HG03025 (cell line): ENCODE data around the gene APH1A.
"Not testable (repeated sequence)": the region's sequence is repeated elsewhere in the genome, so short reads cannot be mapped to it uniquely, and the experiment has no call there.

ENCODE experiments used
- ATAC-seq: cut with Tn5 transposase; IDR thresholded peaks from one replicate; pipeline ENCODE4 v1.9.1; 2021; ENCODE audit warnings: mild to moderate bottlenecking, moderate library complexity; ENCODE audit not compliant: unreplicated experiment, low FRiP score

The APH1A gene

DNA sequence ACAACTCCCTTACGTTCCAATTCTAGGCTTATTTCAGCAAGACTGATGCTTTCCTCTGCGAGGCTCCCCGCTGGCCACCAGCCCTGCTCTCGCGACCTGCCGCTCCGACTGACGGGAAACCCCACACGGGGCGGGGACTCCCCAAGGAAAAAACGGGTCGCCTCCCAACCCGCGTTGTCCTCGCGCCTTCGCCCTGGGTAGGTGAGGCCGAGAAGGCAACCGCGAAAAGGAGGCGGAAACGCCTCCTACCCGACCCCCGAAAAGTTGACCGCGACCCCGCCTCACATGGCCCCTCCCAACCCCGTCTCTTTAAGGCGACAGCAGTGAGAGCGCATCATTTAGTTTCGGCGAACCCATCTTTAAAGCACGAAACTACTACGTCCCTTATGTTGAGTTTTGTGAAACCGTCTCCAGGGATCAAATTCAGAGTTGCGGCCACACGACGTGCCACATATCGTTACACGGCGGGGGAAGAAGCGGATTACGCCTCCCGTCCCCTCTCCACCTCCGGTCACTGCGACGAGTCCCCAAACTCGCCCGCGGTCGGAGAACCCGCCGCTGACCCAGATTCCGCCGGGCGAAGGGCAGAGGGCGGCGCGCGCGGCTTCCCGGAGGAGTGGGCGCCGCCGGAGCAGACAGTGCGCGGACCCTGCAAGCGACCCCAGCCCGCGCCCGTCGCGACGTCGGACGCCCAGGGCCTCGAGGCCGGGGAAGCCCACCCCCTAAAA, 34.1 kb downstream of the APH1A start:
- no peak for ATAC-seq

DNA sequence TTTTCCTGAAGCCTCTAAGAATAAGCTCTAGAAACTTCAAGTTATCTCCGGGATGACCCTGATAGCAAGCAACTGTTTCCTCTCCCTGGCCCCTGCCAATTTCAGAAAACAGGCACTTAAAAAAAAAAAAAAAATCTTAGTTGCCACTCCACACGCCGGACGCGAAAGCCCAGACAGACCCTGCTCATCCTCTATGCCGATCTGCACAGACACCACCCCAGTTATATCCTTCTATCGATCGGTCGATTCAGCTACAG, 34.6 kb downstream of the APH1A start:
- no peak for ATAC-seq

GRCh38 chr1:150233359-150234308, 35.2 kb downstream of the APH1A start:
- no peak for ATAC-seq

- not testable (repeated sequence) for ATAC-seq
These were observed 35.9 kb downstream of the APH1A start for GRCh38 chr1:150232921-150233320.

DNA sequence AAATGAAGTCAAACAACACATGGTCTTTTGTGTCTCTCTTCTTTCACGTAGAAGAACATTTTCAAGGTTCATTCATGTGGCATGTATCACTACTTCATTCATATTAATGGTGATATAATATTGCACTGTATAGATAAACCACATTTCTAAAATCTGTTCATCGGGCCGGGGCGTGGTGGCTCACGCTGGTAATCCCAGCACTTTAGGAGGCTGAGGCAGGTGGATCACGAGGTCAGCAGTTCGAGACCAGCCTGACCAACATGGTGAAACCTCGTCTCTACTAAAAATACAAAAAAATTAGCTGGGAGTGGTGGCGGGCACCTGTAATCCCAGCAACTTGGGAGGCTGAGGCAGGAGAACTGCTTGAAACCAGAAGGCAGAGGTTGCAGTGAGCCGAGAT, 40.6 kb downstream of the APH1A start:
- not testable (repeated sequence) for ATAC-seq

- no peak for ATAC-seq
These were observed 41.6 kb downstream of the APH1A start for GRCh38 chr1:150227228-150227627.

DNA sequence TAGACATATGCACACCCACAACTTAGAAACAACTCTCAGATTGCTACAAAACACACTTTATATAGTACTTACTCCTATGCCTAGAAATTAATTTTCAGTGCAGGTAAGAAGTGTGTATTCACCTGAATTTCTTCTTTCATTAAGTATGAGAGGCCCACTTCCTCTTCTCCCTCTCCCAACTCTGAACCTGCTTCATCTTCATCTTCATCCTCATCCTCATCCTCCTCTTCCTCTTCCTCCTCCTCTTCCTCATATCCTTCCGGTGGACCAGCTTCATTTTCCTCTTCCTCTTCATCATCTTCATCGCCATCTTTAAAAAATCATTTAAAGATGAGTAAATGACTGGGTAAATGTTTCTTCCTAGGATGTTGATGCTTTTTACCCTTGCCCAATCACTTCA, 42.3 kb downstream of the APH1A start:
- no peak for ATAC-seq

- no peak for ATAC-seq
These were observed 43.3 kb downstream of the APH1A start for GRCh38 chr1:150225546-150225945.

- no peak for ATAC-seq
These were observed 43.8 kb downstream of the APH1A start for GRCh38 chr1:150224983-150225382.

DNA sequence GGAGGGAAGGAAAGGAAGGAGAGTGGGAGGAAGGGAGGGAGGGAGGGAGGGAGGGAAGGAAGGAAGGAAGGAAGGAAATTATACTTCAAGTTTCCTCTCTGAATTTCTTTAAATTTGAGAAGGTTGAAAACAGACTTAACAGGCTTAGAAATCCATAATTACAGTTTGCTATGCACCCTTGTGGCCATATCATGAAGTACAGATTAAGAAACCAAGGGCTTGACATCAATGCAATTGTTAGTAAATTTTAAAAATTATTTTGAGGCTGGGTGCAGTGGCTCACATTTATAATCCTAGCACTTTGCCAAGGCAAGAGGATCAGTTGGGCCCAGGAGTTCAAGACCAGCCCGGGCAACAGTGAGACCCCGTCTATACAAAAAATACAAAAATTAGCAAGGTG, 47.3 kb downstream of the APH1A start:
- no peak for ATAC-seq

DNA sequence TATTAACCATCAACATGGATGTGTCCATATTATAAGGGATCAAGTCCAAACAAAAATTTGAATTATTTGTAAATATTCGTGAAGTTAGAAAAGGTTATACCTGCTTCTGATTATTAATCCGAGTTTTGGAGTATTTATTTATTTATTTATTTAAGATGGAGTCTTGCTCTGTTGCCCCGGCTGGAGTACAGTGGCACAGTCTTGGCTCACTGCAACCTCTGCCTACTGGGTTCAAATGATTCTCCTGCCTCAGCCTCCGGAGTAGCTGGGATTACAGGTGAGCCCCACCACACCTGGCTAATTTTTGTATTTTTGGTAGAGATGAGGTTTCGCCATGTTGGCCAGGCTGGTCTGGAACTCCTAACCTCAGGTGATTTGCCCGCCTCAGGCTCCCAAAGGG, 53.0 kb downstream of the APH1A start:
- ATAC-seq: not testable (repeated sequence)
